ENCODE measurements around the gene MT4.

MT4 gene

GRCh38 chr16:56558024-56558747, 6.7 kb upstream of the MT4 start:
- no peak for DNase-seq (ENCODE audit: low read depth)
- no peak for TF ChIP-seq CTCF (IDR thresholded peaks at IDR 0.05; ENCODE audit: insufficient read depth, low read depth, low read length, missing control alignments)
- H3K4me3 ChIP-seq (ENCODE audit: low read depth, low read length) = no peak overlapping the region

GRCh38 chr16:56559109-56559508, 5.8 kb upstream of the MT4 start:
- TF ChIP-seq CTCF (IDR thresholded peaks at IDR 0.05; ENCODE audit: insufficient read depth, low read depth, low read length, missing control alignments) = no peak
- no peak for DNase-seq (ENCODE audit: low read depth)
- H3K4me3 ChIP-seq (ENCODE audit: low read depth, low read length) = no peak overlapping the region

- H3K4me3 ChIP-seq (ENCODE audit: low read depth, low read length) = no peak overlapping the region
- no peak for DNase-seq (ENCODE audit: low read depth)
- no peak for TF ChIP-seq CTCF (IDR thresholded peaks at IDR 0.05; ENCODE audit: insufficient read depth, low read depth, low read length, missing control alignments)
These were observed 4.4 kb upstream of the MT4 start for GRCh38 chr16:56560447-56560846.

GRCh38 chr16:56561126-56561525, 3.7 kb upstream of the MT4 start:
- no peak for DNase-seq (ENCODE audit: low read depth)
- no peak for TF ChIP-seq CTCF (IDR thresholded peaks at IDR 0.05; ENCODE audit: insufficient read depth, low read depth, low read length, missing control alignments)

GRCh38 chr16:56569971-56570370, 5.1 kb downstream of the MT4 start:
- H3K4me3 ChIP-seq (ENCODE audit: low read depth, low read length) = no peak overlapping the region
- no peak for DNase-seq (ENCODE audit: low read depth)
- no peak for TF ChIP-seq CTCF (IDR thresholded peaks at IDR 0.05; ENCODE audit: insufficient read depth, low read depth, low read length, missing control alignments)

More at GRCh38 chr16:56561126-56561525, 3.7 kb upstream of the MT4 start:
- no peak overlapping the region for H3K4me3 ChIP-seq (ENCODE audit: low read depth, low read length)

GRCh38 chr16:56571525-56571924, 6.7 kb downstream of the MT4 start:
- DNase-seq (ENCODE audit: low read depth) = no peak
- no peak overlapping the region for H3K4me3 ChIP-seq (ENCODE audit: low read depth, low read length)
- TF ChIP-seq CTCF (IDR thresholded peaks at IDR 0.05; ENCODE audit: insufficient read depth, low read depth, low read length, missing control alignments) = no peak

GRCh38 chr16:56574625-56575024, 9.8 kb downstream of the MT4 start:
- no peak overlapping the region for H3K4me3 ChIP-seq (ENCODE audit: low read depth, low read length)
- no peak for TF ChIP-seq CTCF (IDR thresholded peaks at IDR 0.05; ENCODE audit: insufficient read depth, low read depth, low read length, missing control alignments)
- no peak for DNase-seq (ENCODE audit: low read depth)

Measured in GM12865 (cell line).